ENCODE data around the gene SMS.

Gene SMS

DNA sequence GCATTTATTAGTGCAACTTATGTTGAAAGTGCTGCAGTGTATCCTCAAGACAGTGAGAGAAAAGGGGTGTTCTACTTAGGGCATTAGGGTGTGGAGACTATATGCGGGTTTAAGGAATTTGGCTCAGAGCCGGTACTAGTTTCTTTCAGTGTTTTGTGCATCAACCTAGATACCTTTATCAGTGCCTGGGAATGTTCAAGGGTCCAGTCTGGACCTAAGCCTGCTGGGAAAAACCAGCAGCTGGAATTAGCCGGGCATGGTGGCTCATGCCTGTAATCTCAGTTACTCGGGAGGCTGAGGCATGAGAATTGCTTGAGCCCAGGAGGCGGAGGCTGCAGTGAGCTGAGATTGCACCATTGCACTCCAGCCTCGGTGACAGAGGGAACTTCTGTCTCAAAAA lies 99.0 kb downstream of the SMS start:
- Histone ChIP-seq H3K27ac (ENCODE audit: low read depth, low read length) (no peak overlapping the region), H3K9me3 (ENCODE audit: control insufficient read depth, insufficient read depth, low read length) (no peaks in the 10 kb centered on the region), H4K20me1 (ENCODE audit: control insufficient read depth, insufficient read depth, low read depth, low read length) (no peaks in the 10 kb centered on the region), H3K79me2 (ENCODE audit: control insufficient read depth, low read length) (no peaks in the 10 kb centered on the region), H3K9me2 (replicated peaks; ENCODE audit: control insufficient read depth, low read length) (no peaks in the 10 kb centered on the region), H3F3A (ENCODE audit: control insufficient read depth, insufficient read depth) (no peaks in the 10 kb centered on the region), H3K4me1 (ENCODE audit: control insufficient read depth, low read length) (no peaks in the 10 kb centered on the region), H3K27me3 (ENCODE audit: control insufficient read depth, low read length) (no peaks in the 10 kb centered on the region), H3K36me3 (ENCODE audit: control insufficient read depth, low read length) (no peaks in the 10 kb centered on the region), H3K4me2 (ENCODE audit: low read length) (no peak overlapping the region), H3K4me3 (ENCODE audit: low read length) (no peak overlapping the region)
- TF ChIP-seq, protein P1, sequence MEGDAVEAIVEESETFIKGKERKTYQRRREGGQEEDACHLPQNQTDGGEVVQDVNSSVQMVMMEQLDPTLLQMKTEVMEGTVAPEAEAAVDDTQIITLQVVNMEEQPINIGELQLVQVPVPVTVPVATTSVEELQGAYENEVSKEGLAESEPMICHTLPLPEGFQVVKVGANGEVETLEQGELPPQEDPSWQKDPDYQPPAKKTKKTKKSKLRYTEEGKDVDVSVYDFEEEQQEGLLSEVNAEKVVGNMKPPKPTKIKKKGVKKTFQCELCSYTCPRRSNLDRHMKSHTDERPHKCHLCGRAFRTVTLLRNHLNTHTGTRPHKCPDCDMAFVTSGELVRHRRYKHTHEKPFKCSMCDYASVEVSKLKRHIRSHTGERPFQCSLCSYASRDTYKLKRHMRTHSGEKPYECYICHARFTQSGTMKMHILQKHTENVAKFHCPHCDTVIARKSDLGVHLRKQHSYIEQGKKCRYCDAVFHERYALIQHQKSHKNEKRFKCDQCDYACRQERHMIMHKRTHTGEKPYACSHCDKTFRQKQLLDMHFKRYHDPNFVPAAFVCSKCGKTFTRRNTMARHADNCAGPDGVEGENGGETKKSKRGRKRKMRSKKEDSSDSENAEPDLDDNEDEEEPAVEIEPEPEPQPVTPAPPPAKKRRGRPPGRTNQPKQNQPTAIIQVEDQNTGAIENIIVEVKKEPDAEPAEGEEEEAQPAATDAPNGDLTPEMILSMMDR (IDR thresholded peaks at IDR 0.05; ENCODE audit: low read depth, low read length, poor library complexity, severe bottlenecking), result no peak
- TF ChIP-seq EZH2phosphoT487 (IDR thresholded peaks at IDR 0.05; ENCODE audit: borderline replicate concordance, low read length), result no peak

DNA sequence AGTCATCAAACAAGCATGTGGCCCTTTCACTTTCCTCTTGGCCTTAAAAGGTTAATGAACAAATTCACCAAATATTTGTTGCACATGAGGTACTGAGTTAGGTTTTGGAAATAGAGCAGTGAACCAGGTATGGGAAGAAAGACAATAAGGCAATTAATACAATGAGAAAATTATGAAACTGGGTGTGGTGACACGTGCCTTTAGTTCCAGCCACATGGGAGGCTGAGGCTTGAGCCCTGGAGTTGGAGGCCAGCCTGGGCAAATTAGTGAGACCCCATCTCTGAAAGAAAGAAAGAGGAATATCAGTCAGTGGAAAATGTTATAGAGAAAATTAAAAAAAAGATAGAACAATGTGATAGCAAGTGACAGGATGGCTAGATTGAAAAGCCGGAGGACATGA lies 99.7 kb downstream of the SMS start:
- Histone ChIP-seq H3K79me2 (ENCODE audit: control insufficient read depth, low read length) (no peaks in the 10 kb centered on the region), H3K4me3 (ENCODE audit: low read length) (no peak overlapping the region), H3K9me3 (ENCODE audit: control insufficient read depth, insufficient read depth, low read length) (no peaks in the 10 kb centered on the region), H3K4me1 (ENCODE audit: control insufficient read depth, low read length) (no peaks in the 10 kb centered on the region), H3F3A (ENCODE audit: control insufficient read depth, insufficient read depth) (no peaks in the 10 kb centered on the region), H3K4me2 (ENCODE audit: low read length) (no peak overlapping the region), H3K27ac (ENCODE audit: low read depth, low read length) (no peak overlapping the region), H3K9me2 (replicated peaks; ENCODE audit: control insufficient read depth, low read length) (no peaks in the 10 kb centered on the region), H4K20me1 (ENCODE audit: control insufficient read depth, insufficient read depth, low read depth, low read length) (no peaks in the 10 kb centered on the region), H3K27me3 (ENCODE audit: control insufficient read depth, low read length) (no peaks in the 10 kb centered on the region), H3K36me3 (ENCODE audit: control insufficient read depth, low read length) (no peaks in the 10 kb centered on the region)
- TF ChIP-seq, protein P1 (IDR thresholded peaks at IDR 0.05; ENCODE audit: low read depth, low read length, poor library complexity, severe bottlenecking), result no peak
- no peak for TF ChIP-seq EZH2phosphoT487 (IDR thresholded peaks at IDR 0.05; ENCODE audit: borderline replicate concordance, low read length)

DNA sequence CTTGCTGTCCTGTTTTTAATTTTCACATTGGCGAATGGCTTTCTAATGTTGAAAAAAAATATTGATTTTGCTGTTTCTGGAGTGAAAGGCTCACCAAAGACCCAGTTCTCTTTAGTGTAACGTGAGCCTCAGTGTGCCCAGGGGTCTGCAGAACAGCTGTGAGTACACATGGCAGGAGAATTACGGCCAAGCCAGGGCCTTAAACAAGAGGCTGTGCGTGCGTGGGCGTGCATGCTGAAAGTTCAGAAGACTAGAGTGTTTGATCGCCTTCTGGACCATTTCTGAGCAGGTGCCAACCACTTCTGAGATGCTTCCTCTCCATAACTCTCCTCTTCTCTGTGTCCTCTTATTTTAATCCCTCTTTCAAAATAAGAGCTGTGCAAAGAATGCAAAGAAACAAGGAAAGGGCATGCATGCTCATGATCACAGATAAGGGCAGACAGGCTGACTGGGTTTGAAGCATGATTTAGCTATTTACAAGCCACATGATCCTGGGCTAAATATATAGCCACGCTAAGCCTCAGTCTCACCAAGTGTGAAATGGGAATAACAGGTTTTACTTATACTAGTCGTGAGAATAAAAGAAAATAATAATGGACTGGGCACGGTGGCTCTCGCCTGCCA lies 101.5 kb downstream of the SMS start:
- H3K27me3 ChIP-seq (ENCODE audit: control insufficient read depth, low read length), result no peaks in the 10 kb centered on the region

More for the DNA sequence above, 101.5 kb downstream of the SMS start:
- no peaks in the 10 kb centered on the region for H3K36me3 ChIP-seq (ENCODE audit: control insufficient read depth, low read length)
- H3K9me2 ChIP-seq (replicated peaks; ENCODE audit: control insufficient read depth, low read length), result no peaks in the 10 kb centered on the region
- no peaks in the 10 kb centered on the region for H3K9me3 ChIP-seq (ENCODE audit: control insufficient read depth, insufficient read depth, low read length)
- H4K20me1 ChIP-seq (ENCODE audit: control insufficient read depth, insufficient read depth, low read depth, low read length), result no peaks in the 10 kb centered on the region
- H3F3A ChIP-seq (ENCODE audit: control insufficient read depth, insufficient read depth), result no peaks in the 10 kb centered on the region
- H3K4me1 ChIP-seq (ENCODE audit: control insufficient read depth, low read length), result no peaks in the 10 kb centered on the region
- no peak overlapping the region for H3K4me2 ChIP-seq (ENCODE audit: low read length)
- H3K4me3 ChIP-seq (ENCODE audit: low read length), result no peak overlapping the region
- H3K79me2 ChIP-seq (ENCODE audit: control insufficient read depth, low read length), result no peaks in the 10 kb centered on the region
- TF ChIP-seq EZH2phosphoT487 (IDR thresholded peaks at IDR 0.05; ENCODE audit: borderline replicate concordance, low read length), result no peak
- TF ChIP-seq, protein P1 (IDR thresholded peaks at IDR 0.05; ENCODE audit: low read depth, low read length, poor library complexity, severe bottlenecking), result no peak
- no peak overlapping the region for H3K27ac ChIP-seq (ENCODE audit: low read depth, low read length)

All from DOHH2 (cell line).